NT2/D1 (cell line): Measurements from ENCODE around the gene FAM98A.

Experiments
- DNase-seq: peaks from one replicate; pipeline ENCODE4 v3.0.0-alpha.2; 2011; ENCODE audit warnings: low read depth, low spot score
- H3K27me3 ChIP-seq: 2 replicates; pipeline ENCODE4 v1.6.0; 2011; ENCODE audit warnings: mild to moderate bottlenecking; ENCODE audit not compliant: insufficient read length, insufficient read depth
- H3K36me3 ChIP-seq: 2 replicates; pipeline ENCODE4 v1.6.1; 2011; ENCODE audit warnings: mild to moderate bottlenecking, low read length, mixed read lengths; ENCODE audit not compliant: insufficient read depth, insufficient read length
- H3K4me1 ChIP-seq: 2 replicates; pipeline ENCODE4 v1.5.1; 2011; ENCODE audit not compliant: insufficient read depth, insufficient read length
- H3K4me3 ChIP-seq: 2 replicates; pipeline ENCODE4 v1.5.1; 2011; ENCODE audit warnings: low read depth; ENCODE audit not compliant: insufficient read length
- H3K9ac ChIP-seq: 2 replicates; pipeline ENCODE4 v1.6.0; 2011; ENCODE audit warnings: low read depth; ENCODE audit not compliant: insufficient read length
- H3K9me3 ChIP-seq: 2 replicates; pipeline ENCODE4 v1.5.1; 2011; ENCODE audit warnings: mild to moderate bottlenecking, low read length; ENCODE audit not compliant: insufficient read depth
- SUZ12 ChIP-seq: IDR thresholded peaks from 2 replicates; pipeline ENCODE4 v1.6.1; 2011; ENCODE audit not compliant: insufficient read length, insufficient read depth; ENCODE audit errors: extremely low read depth
- YY1 ChIP-seq: IDR thresholded peaks from 2 replicates; pipeline ENCODE4 v1.6.1; 2011; ENCODE audit not compliant: insufficient read length, insufficient read depth
- ZNF274 ChIP-seq: IDR thresholded peaks from 2 replicates; pipeline ENCODE4 v1.6.1; 2011; ENCODE audit warnings: mild to moderate bottlenecking, low read depth, low read length

Gene FAM98A

DNA sequence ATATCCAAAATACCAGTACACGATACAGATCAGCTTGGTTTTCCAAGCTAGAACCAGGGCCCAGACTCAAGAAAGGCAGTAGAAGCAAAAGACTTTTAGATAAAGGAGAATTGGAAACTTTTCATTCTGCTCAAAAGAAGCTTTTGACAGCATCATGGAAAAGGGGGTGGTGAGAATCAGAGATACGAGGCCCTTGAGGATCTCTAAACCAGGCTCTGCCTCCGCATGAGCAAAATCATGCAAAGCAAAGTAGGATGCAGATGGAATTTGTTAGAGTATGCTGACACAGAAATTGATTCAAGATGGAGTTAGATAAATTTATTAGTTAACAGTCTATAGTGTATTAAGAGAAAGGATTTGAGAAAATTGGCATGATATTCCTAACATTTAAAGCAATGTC, 39.8 kb downstream of the FAM98A start:
- DNase-seq, result no peak
- no peaks in the 10 kb centered on the region for H3K27me3 ChIP-seq
- H3K4me1 ChIP-seq, result no peaks in the 10 kb centered on the region
- no peak overlapping the region for H3K9ac ChIP-seq
- H3K9me3 ChIP-seq, result no peaks in the 10 kb centered on the region
- H3K36me3 ChIP-seq, result no peaks in the 10 kb centered on the region
- TF ChIP-seq ZNF274 (no peak), SUZ12 (no peak), YY1 (no peak)
- no peak overlapping the region for H3K4me3 ChIP-seq

DNA sequence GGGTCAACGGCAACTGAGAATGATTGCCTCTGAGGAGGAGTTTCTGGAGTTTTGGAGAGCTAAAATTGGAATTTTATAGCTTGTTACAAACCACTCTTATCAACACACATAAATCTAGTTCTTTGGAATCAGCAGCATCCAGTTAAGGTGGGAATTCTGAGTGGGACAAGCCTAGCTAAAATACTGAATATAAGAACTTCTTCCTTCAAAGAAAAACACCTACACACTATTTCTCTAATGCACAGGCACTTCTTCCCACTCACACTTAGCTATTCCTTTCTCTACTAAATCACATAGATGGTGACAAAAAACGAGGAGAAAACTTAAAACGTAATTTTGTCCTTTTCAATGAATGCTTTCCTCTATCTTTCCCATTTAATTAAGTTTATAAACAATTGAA, 43.4 kb downstream of the FAM98A start:
- DNase-seq, result no peak
- no peak for TF ChIP-seq ZNF274
- no peaks in the 10 kb centered on the region for H3K36me3 ChIP-seq
- H3K9me3 ChIP-seq, result no peaks in the 10 kb centered on the region
- no peak overlapping the region for H3K9ac ChIP-seq
- H3K4me1 ChIP-seq, result no peaks in the 10 kb centered on the region
- no peak overlapping the region for H3K4me3 ChIP-seq
- no peaks in the 10 kb centered on the region for H3K27me3 ChIP-seq

- H3K4me3 ChIP-seq, result no peak overlapping the region
- no peaks in the 10 kb centered on the region for H3K4me1 ChIP-seq
- H3K27me3 ChIP-seq, result no peaks in the 10 kb centered on the region
- H3K36me3 ChIP-seq, result no peaks in the 10 kb centered on the region
- H3K9me3 ChIP-seq, result no peaks in the 10 kb centered on the region
- no peak for TF ChIP-seq SUZ12
- TF ChIP-seq ZNF274, result no peak
- no peak for TF ChIP-seq YY1
- no peak overlapping the region for H3K9ac ChIP-seq
- no peak for DNase-seq
Observed at GRCh38 chr2:33552758-33553461, 46.2 kb downstream of the FAM98A start.

DNA sequence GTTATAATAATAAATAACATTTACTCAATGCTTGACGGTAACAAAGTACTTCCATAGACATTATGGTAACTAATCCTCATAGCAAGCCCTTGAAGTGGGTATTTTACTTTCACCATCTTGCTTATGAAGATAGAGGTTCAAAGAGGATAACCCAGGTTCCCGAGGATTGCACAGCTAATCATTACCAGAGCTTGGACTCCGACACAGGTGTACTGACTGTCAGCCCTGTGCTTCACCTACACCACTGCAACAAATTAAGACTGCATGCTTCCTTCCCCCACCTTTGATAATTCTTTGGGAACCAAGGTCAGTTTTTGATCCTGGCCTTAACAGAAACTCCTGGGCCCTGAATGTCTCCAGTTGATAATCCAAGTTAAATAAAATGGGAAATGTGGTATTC, 48.9 kb downstream of the FAM98A start:
- Histone ChIP-seq H3K4me3 (no peak overlapping the region), H3K9me3 (no peaks in the 10 kb centered on the region), H3K9ac (no peak overlapping the region), H3K4me1 (no peaks in the 10 kb centered on the region), H3K27me3 (no peaks in the 10 kb centered on the region), H3K36me3 (no peaks in the 10 kb centered on the region)
- no peak for TF ChIP-seq ZNF274
- TF ChIP-seq SUZ12, result no peak
- TF ChIP-seq YY1, result no peak
- DNase-seq, result no peak

DNA sequence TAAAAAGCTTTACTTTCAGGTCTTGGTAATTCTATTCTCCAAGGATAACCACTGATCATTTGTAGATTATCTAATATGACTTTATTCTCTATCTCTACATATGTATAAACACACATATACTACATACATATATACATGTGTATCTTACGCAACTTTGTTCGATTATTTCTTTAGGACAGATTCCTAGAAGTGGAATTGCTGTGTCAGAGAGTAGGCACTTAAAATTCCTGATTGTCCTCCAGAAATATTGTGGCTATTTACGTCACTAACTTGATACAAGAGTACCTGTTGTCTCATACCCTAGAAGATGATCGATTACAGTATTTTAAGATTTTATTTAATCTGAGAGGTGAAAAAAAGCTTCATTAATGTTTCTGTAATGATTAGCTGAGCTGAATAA, 57.9 kb downstream of the FAM98A start:
- TF ChIP-seq YY1 (no peak), SUZ12 (no peak), ZNF274 (no peak)

GRCh38 chr2:33535421-33535820, 63.7 kb downstream of the FAM98A start:
- H3K4me1 ChIP-seq, result no peaks in the 10 kb centered on the region
- no peak overlapping the region for H3K4me3 ChIP-seq
- no peak for DNase-seq
- TF ChIP-seq YY1 (no peak), SUZ12 (no peak)
- H3K27me3 ChIP-seq, result no peaks in the 10 kb centered on the region
- H3K9me3 ChIP-seq, result no peaks in the 10 kb centered on the region
- no peak overlapping the region for H3K9ac ChIP-seq
- H3K36me3 ChIP-seq, result no peaks in the 10 kb centered on the region

More for the DNA sequence above, 57.9 kb downstream of the FAM98A start:
- Histone ChIP-seq H3K4me3 (no peak overlapping the region), H3K27me3 (no peaks in the 10 kb centered on the region), H3K9ac (no peak overlapping the region), H3K9me3 (no peaks in the 10 kb centered on the region), H3K4me1 (no peaks in the 10 kb centered on the region), H3K36me3 (no peaks in the 10 kb centered on the region)
- no peak for DNase-seq
